Medulla oblongata (tissue), 1 donor: ENCODE data around the gene MRPL37.
A peak's percentile ranks its signal among the peaks of the same experiment; 100 is the strongest.
"Not testable (repeated sequence)": the region's sequence is repeated elsewhere in the genome, so short reads cannot be mapped to it uniquely, and the experiment has no call there.

Experiments used
- DNase-seq: peaks from one replicate; pipeline ENCODE4 v3.0.0-alpha.2; 2015; ENCODE audit errors: extremely low spot score

The MRPL37 gene

DNA sequence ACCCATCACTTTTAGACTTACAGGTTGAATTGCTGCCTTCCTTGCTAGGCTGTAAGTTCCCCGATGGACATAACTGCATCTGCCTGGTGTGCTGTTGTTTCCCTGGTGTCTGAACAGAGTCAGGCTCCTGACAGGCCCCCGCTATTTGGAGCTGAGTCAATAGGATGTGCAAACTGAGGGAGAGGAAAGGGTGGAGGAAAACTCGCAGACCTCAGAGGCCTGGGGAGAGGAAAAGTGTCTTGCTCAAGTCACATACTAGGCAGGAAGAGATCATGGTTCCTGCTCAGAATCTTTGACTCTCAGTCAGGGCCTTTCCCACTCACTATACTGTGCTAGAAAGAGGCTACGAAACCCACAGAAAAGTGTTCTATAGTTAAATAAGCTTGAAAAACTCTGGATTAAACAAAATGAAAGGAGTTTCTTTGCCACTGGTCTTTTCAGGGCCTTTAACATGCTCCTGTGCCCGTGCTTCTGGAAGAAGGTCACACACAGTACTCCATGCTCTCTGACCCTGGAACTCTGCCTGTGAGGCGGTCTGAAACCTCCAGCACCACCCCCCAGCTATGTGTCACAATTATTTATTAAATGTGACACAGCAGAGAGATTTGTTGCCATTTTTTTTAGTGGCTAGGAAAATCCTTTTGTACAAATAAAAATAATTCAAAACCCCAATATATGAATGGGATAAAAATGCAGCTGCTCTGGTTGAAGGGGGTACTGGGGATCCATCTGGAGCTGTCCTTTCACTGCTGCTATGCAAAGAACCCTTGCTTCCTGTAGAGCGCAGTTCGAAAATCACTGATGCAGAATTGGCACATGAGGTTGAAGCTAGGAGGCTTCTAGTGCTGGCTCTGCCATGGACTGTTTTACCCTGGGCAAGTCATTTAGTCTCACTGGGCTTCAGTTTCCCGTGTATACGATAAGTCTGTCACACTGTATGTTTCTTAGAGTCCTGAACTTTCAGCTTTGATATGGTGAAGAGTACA lies 27.1 kb upstream of the MRPL37 start:
- no peak for DNase-seq

DNA sequence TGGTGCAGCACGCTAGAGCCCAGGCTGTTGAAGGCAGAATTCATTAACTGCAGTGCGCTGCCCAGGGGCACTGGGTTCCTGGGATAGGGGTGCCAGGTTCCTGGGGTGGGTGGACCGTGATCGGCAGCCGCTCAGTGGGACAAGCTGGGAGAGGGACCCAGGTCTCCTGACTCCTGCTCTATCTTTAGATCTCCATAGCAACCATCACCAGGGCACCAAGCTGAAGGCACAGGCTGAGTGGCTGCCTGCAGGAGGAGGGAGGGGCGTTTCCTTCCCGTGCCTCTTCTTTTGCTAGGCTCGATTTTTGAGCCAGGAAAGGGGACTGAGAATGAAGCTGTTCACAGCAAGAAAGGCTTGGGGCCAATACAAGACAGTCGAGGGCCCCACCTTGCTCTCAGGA lies 26.3 kb upstream of the MRPL37 start:
- DNase-seq: no peak

DNA sequence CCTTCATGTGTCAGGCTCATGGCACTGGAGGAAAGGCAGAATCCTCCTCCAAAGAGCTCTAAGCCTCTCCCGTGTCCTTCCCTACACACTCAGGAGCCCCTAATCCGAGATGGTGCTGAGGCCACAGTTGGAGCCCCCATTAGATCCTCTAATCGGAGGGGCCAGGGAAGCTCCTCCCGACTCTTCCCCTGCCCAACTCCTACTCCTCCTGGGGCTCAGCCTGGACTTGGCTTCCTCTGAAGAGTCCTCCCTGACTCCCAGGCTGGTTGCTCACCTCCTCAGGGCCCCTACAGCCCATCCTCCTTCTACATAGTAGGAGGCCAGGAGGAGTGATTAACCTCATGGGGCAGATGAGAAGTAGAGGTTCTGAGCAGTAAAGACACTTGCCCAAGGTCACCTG lies 25.9 kb upstream of the MRPL37 start:
- no peak for DNase-seq

DNA sequence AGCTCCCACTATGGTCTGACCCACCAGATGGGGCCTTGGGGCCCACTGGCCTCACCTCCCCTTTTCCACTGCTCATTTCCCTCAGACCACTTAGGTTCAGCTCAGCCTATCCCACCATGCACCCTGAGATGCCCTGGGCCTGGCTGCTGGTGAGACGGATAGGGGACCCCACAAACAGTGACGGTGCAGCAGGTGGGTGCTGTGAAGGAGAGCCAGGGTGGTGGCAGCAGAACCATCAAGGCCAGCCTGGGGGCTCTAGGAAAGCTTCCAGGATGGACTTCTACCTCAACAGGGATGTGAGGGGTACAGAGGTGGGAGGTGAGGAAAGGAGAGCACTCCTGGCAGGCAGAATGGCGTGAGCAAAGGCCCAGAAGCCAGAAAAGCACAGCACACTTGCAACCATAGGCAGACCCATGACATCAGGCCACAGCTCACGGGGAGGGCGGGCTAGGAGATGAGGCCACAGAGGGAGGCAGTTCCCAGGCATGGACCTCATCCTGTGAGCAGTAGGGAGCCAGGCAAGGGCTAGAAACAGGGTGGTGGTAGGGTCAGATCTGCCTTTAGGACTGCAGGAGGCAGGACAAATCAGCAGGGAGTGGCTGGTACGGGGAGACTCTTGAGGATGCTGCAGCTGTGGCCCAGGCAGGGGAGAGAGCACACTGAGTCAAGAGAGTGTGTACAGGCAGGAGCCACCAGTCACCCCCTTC lies 23.2 kb upstream of the MRPL37 start:
- DNase-seq: no peak

DNA sequence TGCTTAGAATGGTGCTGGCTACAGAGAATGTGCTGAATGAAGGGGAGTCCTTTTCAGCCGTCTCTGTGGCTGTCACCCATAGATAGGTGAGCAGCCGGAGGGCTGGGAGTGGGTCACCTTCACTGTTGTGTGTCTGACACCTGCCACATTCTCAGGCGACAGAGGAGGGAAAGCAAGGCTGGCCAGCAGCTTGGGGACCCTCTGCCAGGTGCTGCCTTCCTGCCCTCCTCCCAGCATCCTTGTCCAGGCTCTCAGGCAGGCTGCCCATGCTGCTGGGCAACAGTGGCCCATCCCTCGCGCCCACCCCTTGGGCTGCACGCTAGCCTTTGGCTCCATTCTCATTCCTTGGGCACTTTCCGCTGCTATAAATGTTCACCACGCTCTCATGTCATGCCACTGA lies 22.2 kb upstream of the MRPL37 start:
- no peak for DNase-seq

DNA sequence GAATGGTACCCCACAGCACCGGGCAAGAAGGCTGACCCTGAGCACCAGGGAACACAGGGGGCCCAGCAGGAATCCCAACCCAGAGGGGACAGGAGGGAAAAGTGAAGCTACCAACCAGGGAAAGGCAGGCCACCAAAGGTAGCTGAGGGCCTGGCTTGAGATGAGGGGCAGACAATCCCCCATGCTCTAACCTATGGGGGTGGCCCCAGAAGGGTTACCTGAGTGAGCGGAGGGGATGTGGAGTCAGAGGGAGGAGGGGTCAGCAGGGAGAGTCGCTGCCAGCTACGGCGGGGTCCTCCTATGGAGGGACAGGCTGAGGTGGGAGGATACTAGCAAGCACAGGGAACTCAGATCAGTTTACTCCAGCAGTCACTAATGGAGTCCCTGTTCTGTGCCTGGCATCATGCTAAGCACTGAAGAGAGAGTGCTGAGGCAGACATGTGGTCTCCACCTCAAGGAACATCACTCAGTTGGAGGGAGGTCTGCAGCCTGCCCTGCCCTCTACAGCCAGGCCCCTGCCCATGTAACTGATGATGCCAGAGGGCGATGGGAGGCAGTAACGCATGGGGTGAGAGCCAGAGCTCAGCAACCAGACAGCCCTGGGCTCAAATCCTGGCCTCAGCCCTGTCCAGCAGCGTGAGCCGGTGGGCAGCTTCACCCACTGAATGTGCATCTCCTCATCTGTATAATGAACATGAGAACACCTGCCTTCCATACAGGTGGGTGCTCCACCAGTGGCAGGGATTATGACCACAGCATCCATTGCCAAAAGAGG lies 21.5 kb upstream of the MRPL37 start:
- no peak for DNase-seq

DNA sequence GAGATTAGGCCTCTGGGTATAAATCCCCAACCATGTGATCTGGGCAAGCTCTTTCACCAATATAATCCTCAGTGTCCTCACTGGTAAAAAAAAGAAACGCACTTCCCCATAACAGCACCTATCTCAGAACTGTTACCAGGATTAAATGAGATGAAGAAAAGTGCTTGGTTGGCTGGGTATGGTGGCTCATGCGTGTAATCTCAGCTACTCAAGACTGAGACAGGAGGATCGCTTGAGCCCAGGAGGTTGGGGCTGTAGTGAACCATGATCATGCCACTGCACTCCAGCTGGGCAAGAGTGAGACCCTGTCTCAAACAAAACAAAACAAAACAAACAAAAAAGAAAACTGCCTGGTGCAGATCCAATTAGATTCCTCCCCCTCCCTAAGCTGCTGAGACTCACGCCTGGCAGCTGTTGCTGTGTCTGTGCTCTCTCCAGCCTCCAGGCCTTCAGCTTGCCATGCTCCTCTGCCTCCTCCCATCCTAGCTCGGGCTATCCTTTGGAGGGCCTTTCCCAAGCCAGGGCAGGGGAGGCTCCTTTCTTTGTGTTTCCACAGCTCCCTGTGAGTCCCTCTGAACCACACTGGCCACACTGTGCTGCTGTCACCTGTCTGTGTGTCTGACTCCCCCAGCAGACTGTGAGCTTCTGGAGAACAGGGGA lies 19.1 kb upstream of the MRPL37 start:
- DNase-seq: no peak

DNA sequence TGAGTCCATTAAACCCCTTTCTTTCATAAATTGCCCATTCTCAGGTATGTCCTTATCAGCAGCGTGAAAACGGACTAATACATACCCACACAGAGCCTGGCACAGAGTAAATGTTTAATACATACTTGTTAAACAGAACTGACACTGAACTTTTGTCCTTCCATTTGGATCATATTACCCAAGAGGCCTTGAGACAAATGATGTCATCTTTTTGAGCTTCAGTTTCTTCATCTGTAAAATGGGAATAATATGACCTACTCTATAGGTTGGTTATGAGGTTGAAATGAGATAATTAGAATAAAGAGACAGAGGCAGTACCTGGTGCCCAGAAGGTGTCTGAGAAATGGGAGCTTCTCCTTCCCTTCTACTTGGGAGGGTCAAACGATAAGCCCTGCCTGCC lies 13.9 kb upstream of the MRPL37 start:
- no peak for DNase-seq

DNA sequence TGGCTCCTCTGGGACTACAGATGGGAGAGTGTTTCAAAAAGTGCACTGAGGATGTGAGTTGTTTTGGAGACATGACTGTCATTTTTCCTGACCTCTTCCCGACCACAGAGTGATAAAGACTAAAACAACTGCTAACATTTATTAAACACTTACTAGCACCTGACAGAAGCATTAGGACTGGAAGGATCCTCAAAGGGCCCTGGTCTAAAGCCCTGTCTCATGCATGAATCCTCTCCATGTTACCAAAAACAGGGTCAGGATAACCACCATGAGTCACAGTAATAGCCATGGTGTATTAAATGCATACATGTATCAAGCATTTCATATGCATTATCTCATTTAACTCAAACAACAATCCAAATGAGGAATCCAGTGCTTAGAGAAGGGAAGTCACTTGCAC lies 11.7 kb upstream of the MRPL37 start:
- DNase-seq: no peak

DNA sequence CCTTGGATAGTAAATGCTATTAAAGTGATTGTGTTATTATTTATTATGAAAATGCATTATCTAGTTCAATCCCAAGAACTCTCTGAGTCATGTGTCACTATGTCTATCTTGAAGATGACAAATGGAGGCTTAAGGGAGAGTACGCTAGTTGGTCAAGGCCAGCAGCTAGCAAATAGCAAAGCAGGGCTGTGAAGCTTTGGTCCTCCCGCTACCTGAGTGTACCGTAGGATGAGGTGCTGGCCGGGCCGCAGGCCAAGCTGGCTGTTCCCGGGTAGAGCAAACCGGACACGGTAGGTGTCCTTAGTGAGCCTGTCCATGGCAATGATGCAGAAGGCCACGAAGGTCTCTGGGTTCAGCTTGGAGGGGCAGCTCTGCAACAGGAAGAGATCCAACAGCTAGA lies 9.4 kb upstream of the MRPL37 start:
- DNase-seq: no peak

DNA sequence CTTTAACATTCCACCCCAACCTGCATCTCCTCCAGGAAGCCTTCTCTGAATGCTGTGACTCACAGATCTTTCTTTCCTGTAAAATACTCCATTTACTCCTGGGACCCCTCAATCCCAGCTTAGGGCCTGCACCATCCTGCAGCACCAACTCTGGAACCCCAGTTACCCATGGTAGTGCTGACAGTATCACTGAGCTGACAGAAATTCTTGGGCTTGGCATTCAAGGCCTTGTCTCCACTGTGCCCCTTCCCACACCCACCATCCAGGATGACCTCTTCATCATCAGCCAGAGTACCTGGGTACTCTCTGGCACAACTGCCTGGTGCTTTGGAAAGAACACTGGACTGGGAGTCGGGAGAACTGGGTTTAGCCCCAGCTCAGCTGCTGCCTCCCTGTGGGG lies 8.4 kb upstream of the MRPL37 start:
- DNase-seq: no peak

DNA sequence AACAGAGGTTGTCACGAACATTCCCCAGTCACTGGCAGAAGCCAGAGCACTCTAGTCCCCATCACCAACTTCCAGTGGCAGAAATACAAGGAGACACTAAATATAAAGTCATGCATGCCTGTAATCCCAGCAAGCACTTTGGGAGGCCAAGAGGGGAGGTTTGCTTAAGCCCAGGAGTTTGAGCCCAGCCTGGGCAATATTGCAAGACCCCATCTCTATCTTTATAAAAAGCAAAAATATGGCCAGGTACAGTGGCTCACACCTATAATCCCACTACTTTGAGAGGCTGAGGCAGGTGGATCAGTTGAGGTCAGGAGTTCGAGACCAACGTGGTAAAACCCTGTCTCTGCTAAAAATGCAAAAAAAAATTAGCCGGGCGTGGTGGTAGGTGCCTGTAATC lies 6.5 kb upstream of the MRPL37 start:
- DNase-seq: no peak

DNA sequence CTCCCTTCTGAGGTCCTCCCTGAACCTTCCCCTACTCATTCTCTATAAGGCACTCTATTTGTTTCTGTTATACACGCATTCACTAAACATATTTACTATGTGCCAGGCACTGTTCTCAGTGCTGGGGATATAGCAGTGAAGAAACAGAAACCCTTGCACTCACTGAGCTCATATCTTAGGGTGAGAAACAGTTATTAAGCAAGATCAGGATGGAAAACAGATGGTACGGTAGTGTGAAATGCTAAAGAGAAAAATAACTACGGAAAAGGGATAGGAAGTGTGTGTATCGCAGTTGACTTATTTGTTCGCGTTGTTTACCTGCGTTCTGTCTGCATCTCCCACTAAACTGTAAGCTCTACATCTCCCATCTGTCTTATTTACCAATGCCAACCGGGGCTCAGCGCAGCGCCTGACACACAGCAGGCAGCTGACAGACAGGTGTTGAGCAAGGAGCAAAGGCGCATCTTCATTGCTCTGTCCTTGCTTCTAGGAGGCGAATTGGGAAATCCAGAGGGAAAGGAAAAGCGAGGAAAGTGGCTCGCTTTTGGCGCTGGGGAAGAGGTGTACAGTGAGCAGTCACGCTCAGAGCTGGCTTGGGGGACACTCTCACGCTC lies 709 bp upstream of the MRPL37 start:
- peak; percentile 9 for DNase-seq

DNA sequence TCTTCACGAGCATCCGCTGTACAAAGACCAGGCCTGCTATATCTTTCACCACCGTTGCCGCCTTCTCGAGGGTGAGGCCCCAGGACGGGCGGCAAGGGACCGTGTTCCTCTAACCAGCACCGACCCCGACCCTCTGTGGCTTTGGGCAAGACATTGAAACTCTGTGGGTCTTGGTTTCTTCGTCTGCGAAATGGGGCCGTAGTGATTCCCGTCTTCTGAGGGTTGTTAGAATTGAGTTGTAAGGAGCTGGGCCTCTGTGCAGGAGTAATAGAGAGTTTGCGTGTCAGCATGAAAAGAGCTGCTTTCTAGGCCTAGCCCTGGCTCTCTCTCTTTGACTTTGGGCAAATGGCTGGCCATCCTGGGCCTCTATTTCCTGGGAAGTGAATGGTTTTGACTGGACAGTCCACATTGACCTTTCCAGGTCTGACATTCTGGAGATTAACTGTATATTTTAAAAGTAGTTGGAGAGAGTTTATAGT lies 591 bp downstream of the MRPL37 start:
- no peak for DNase-seq

DNA sequence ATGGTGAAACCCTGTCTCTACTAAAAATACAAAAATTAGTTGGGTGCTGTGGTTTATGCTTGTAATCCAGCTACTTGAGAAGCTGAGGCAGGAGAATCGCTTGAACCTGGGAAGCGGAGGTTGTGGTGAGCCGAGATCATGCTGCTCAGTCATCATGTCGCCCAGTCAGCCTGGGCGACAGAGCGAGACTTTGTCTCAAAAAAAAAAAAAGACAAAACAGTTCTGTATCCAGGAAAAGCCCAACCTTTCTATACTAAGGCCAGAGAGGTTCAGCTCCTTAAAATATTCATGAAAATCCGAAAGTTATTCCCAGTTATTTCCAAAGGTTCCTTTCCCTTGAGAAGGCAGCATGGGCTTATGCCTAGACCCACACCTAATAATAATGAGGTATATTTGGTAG lies 4.2 kb downstream of the MRPL37 start:
- no peak for DNase-seq

DNA sequence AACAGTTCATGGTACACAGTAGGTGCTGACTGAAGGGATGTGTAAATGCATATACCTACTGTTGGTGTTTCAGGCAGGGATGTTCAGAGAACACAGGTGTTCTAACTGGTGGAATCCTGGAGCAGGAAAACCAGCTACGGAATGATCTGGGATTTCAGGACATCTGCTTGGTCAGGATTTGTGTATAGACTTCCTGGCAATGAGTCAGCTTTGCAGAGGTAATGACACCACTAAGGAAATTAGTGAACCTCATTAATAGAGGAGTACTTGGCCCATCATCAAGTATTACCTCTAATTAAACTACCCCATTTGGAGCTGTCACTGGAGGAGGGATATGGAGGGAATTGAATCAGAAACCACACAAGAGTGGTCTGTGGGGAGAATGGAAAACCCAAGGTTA lies 7.3 kb downstream of the MRPL37 start:
- no peak for DNase-seq

DNA sequence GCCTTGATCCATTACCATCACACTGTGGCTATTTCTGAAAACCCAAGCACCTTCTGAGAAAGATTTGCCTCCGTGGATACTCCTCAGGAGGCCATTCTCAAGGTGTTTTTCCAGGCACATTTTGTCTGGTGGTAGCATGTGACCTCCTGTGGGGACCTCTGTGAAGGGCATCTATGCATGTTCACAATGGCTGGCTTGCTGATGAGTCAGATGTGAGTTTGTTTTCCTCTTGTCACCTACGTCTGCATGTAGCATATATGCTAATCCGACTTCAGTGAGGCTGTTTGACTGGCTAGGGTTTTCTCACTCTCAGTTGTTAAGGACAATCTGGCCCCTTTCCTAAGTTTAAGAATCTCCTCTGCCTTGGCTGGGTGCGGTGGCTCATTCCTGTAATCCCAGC lies 7.9 kb downstream of the MRPL37 start:
- not testable (repeated sequence) for DNase-seq

DNA sequence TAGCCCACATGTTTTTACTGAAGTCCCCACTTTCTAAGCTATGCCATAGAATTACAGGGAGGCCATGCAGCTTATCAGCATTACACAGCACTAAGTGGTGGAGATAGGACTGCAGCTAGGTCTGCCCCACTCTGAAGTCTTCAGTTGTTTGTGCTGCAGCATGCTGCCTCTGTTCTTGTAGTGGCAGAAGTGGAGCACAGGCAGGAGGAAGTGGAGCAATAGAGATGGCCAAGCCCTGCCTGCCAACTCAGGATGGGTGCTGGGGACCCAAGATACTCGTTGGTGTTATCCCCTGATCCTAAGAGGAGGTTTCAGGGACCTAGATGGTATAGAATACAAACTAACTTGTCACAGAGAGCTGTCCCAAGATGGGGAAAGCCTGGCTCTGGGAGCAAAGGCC lies 12.9 kb downstream of the MRPL37 start:
- no peak for DNase-seq

DNA sequence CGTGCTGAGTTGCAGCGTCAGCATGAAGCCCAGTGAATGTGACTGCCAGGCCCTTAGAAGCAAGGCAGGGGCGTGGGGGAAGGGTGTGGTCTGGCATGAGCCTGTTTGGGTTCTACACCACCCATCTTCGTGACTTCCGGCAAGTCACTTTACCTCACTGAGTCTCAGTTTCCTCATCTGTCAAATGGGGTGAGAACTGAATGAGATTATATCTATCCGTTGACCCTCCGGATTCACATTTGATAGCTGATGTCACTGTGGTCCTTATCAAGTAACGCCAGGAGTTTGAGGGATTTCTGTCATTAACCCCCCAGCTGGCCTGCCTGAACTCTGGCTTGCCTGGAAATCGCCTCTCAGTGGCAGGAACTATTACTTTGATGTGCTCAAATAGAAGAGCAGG lies 15.6 kb downstream of the MRPL37 start:
- no peak for DNase-seq

DNA sequence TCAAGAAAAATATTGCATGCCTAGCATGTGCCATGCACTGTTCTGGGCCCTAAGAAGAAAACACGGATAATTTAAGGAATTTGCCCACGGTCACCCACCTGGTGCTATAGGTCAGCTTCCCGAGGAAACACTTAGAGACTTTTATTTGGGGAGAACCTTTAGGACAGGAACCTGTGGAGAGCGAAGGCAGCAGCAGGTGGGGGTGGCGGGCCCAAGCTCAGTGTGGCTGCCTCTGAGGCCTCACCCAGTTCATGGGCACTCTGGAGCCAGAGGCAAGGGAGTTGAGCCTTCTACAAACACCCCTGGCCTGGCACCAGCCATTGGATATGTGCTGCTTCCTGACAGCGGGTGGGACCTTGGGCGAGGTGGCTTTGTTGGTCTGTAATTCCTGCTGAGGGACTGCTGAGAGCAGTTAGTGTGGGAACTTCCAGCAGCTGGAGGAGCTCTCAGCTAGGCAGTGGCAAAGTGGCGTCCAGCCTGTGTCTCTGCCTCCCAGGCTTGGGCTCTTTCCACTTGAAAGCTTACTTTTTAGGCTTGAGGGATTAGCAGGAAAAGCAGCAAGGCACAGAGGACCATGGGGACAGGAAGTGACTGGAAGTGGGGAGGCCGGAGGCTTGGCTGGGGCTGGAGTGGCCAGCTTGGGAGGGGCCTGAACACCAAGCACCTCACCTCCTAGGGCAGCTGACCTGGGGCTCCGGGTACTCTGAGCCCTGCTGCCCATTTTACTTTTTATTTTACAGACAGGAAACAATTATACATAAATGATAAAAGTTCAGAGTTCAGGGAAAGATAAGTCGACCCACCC lies 19.1 kb downstream of the MRPL37 start:
- DNase-seq: peak; percentile 55

DNA sequence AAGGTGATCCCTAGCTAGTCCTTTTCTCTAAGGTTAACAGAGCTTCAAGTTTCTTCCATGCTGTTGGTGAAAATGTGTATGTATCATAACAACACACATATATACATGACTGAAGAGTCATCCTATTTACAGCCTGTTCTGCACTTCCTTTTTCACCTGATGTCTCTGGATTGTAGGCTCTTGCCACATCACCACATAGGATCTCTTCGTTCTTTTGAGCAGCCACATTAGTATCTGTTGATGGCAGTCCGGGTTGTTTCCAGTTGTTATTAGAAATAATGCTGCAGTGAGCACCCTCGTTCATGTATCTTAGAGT lies 19.7 kb downstream of the MRPL37 start:
- no peak for DNase-seq
